ENCODE data around the gene CLCN7.

CLCN7 gene

GRCh38 chr16:1474796-1475551 is at the start of gene CLCN7:
Gene CLCN7 (minus strand): TSS chr16:1475028. CDS start chr16:1474974, 54 bp downstream.
- DNase-seq = peak; percentile 81

GRCh38 chr16:1524366-1524765 is 49.5 kb upstream of the CLCN7 start:
- DNase-seq = no peak

- DNase-seq = no peak
Measured at GRCh38 chr16:1523581-1524245, 48.9 kb upstream of the CLCN7 start.

GRCh38 chr16:1520461-1520860 is 45.6 kb upstream of the CLCN7 start:
- no peak for DNase-seq

GRCh38 chr16:1519831-1520230 is 45.0 kb upstream of the CLCN7 start:
- DNase-seq = no peak

GRCh38 chr16:1518626-1519135 is 43.9 kb upstream of the CLCN7 start:
- DNase-seq = no peak

- DNase-seq = no peak
Measured at GRCh38 chr16:1514507-1514906, 39.7 kb upstream of the CLCN7 start.

- DNase-seq = no peak
Measured at GRCh38 chr16:1512774-1513173, 37.9 kb upstream of the CLCN7 start.

GRCh38 chr16:1511662-1512569 is 37.1 kb upstream of the CLCN7 start:
- no peak for DNase-seq

- no peak for DNase-seq
Measured at GRCh38 chr16:1510941-1511351, 36.1 kb upstream of the CLCN7 start.

- DNase-seq = no peak
Measured at GRCh38 chr16:1510272-1510671, 35.4 kb upstream of the CLCN7 start.

- no peak for DNase-seq
Measured at GRCh38 chr16:1509307-1510221, 34.7 kb upstream of the CLCN7 start.

GRCh38 chr16:1508494-1509187 is 33.8 kb upstream of the CLCN7 start:
- no peak for DNase-seq

GRCh38 chr16:1506494-1507213 is 31.8 kb upstream of the CLCN7 start:
- DNase-seq = no peak

- no peak for DNase-seq
Measured at GRCh38 chr16:1505912-1506311, 31.1 kb upstream of the CLCN7 start.

GRCh38 chr16:1505073-1505844 is 30.4 kb upstream of the CLCN7 start:
- DNase-seq = no peak

- no peak for DNase-seq
Measured at GRCh38 chr16:1503110-1503955, 28.5 kb upstream of the CLCN7 start.

- no peak for DNase-seq
Measured at GRCh38 chr16:1502092-1503004, 27.5 kb upstream of the CLCN7 start.
